HG03457 (cell line): ENCODE measurements around the gene LRRTM2.
"Not testable (repeated sequence)": the region's sequence is repeated elsewhere in the genome, so short reads cannot be mapped to it uniquely, and the experiment has no call there.

Source experiments
- ATAC-seq: cut with Tn5 transposase; IDR thresholded peaks from one replicate; pipeline ENCODE4 v1.9.1; 2021; ENCODE audit warnings: moderate number of reproducible peaks; ENCODE audit not compliant: unreplicated experiment

Gene LRRTM2

GRCh38 chr5:138874771-138875551, at the start of gene LRRTM2:
TSS of gene LRRTM2 (minus strand) at chr5:138875335. CDS start at chr5:138874911, 424 bp downstream.
- ATAC-seq: no peak

- no peak for ATAC-seq
Measured at GRCh38 chr5:138922494-138922893, 47.4 kb upstream of the LRRTM2 start.

- ATAC-seq: not testable (repeated sequence)
Measured at GRCh38 chr5:138921362-138921761, 46.2 kb upstream of the LRRTM2 start.

- no peak for ATAC-seq
Measured at GRCh38 chr5:138920181-138920580, 45.0 kb upstream of the LRRTM2 start.

GRCh38 chr5:138918686-138919085, 43.6 kb upstream of the LRRTM2 start:
- no peak for ATAC-seq

GRCh38 chr5:138914338-138914737, 39.2 kb upstream of the LRRTM2 start:
- no peak for ATAC-seq

- no peak for ATAC-seq
Measured at GRCh38 chr5:138913773-138914172, 38.6 kb upstream of the LRRTM2 start.

GRCh38 chr5:138912093-138912492, 37.0 kb upstream of the LRRTM2 start:
- no peak for ATAC-seq

- ATAC-seq: no peak
Measured at GRCh38 chr5:138911441-138911840, 36.3 kb upstream of the LRRTM2 start.

- ATAC-seq: no peak
Measured at GRCh38 chr5:138910546-138911185, 35.5 kb upstream of the LRRTM2 start.

GRCh38 chr5:138909734-138910133, 34.6 kb upstream of the LRRTM2 start:
- no peak for ATAC-seq

GRCh38 chr5:138905541-138905940, 30.4 kb upstream of the LRRTM2 start:
- ATAC-seq: no peak

- no peak for ATAC-seq
Measured at GRCh38 chr5:138903130-138903775, 28.1 kb upstream of the LRRTM2 start.

GRCh38 chr5:138901716-138902115, 26.6 kb upstream of the LRRTM2 start:
- no peak for ATAC-seq

GRCh38 chr5:138900281-138900965, 25.3 kb upstream of the LRRTM2 start:
- ATAC-seq: no peak

- no peak for ATAC-seq
Measured at GRCh38 chr5:138898742-138899141, 23.6 kb upstream of the LRRTM2 start.

- no peak for ATAC-seq
Measured at GRCh38 chr5:138898299-138898698, 23.2 kb upstream of the LRRTM2 start.

- ATAC-seq: no peak
Measured at GRCh38 chr5:138895918-138896317, 20.8 kb upstream of the LRRTM2 start.

GRCh38 chr5:138890644-138891043, 15.5 kb upstream of the LRRTM2 start:
- no peak for ATAC-seq

- no peak for ATAC-seq
Measured at GRCh38 chr5:138889994-138890393, 14.9 kb upstream of the LRRTM2 start.

- no peak for ATAC-seq
Measured at GRCh38 chr5:138884554-138884953, 9.4 kb upstream of the LRRTM2 start.
